IPS-NIHi7 (cell line): ENCODE measurements around the gene VSIG10L2.
A peak's percentile ranks its signal among the peaks of the same experiment; 100 is the strongest.
"Not testable (repeated sequence)": the region's sequence is repeated elsewhere in the genome, so short reads cannot be mapped to it uniquely, and the experiment has no call there.

Experiments used
- DNase-seq: peaks from one replicate; pipeline ENCODE4 v3.0.0; 2012; ENCODE audit warnings: mixed read lengths; ENCODE audit errors: extremely low spot score

VSIG10L2 gene

DNA sequence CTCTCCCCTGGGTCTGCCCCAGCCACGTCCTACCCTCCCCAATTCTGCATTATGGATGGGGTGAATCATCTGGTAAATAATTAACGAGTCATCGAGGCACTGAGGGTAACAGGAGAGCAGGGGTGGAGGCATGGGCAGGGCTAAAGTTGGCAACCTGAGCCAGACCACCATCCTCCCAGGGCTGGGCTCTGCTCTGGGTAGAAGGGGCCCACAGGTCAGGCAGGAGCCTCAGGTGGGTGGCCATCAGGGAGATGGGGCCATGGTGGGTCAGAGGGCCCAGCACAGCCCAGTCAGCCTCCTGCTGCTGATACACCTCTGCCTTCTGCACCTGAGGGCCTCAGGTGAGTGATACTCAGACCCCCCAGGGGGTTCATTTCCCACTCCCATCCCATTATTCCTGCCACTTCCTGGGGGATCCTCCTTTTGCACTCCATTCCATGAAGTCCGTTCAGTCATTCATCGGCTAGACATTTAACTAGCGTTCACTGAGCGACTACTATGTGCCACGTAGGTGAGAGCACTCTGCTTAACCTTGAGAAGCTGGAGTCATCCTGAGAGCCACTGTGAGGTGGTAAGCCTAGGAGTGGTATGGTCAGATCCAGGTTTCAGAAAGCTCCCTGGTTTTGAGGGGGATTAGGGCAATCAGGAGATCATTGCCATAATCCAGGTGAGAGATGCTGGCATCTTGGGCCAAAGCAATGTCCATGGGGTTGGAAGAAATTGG lies at the start of gene VSIG10L2:
Gene VSIG10L2, plus strand, starts transcription at position 248 of the 724 bp plus-strand sequence. Its CDS starts 12 bp downstream, at position 260.
- DNase-seq: no peak

DNA sequence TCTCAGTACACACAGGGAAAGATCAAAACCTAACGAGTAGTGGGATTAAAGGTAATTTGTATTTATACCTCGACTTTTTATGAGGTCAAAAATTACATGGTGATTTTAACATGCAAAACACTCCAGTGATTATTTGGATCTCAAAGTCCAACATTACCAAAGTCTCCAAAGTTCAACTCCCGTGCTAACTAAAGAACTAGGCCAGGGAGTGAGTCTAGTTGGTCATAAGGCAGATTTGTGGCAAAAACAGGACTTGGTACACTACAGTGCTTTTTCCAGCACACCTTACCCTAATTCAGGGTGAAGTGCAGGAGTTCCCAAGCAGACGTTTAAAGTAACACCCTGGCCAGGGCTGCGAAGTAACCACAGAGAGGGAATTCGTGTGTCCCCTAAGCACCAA lies 44.0 kb upstream of the VSIG10L2 start:
- no peak for DNase-seq

DNA sequence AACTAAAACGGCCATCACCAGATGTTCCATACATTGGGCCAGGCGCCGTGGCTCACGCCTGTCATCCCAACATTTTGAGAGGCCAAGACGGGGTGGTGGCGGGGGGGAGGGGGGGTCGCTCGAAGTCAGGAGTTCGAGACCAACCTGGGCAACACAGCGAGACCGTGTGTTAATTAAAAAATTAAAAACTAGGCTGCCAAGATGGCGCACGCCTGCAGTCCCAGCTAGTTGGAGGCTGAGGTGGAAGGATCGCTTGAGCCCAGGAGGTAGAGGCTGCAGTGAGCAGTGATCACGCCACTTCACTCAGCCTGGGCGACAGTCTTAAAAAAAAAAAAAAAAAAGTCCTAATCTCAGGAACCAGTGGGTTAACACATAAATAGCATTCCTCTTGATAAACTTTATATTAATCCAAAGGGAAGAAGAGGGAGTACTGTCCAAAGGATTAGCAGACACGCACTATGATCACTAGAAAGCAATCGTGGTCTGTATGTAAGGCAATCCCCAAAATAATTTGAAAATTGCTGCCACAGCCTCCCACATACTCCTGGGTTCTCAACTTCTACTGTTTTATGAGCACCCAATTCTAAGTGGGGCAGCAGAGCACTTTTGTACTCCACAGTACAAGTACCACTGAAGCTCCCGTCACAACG lies 43.4 kb upstream of the VSIG10L2 start:
- no peak for DNase-seq

DNA sequence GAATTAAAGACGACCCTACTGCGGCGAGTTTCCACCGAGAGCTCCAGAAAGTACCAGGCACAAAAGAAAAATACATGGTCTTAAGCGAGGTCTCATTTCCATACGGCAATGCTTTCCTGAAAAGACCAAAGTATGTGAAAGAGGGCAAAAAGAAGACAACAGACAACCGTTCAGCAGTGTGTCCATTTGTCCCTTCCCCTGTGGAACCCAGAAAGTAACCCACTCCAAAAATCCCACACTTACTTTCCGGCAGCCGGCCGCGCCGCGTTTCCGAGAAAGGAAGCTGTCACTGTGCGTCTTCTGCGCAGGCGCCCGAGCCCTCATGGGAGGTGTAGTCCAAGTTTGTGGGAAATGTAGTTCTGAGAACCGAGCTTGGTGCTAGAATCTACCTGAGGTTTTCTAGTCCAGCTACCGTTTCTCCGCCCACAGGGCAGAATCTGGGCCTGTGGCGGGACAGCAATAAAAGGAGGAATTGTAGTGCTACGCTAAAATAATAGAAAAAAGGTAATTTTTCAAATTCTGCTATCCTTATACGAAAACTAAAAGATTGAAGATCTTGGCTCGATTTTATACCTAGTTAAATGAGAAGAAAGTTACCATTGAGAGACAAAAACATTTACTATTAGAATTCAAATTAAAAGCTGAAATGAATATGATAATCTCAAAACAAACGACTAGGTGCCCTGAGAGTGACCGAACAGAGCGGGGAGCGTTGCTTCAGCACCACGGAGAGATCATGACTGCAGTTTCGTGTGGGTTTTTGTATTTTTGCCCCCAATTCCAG lies 42.7 kb upstream of the VSIG10L2 start, which contains the start of gene PUS3:
Gene PUS3, minus strand, starts transcription at position 280 of the 784 bp plus-strand sequence. CDS start 6,922 bp downstream, outside the sequence.
- peak; percentile 91 for DNase-seq

DNA sequence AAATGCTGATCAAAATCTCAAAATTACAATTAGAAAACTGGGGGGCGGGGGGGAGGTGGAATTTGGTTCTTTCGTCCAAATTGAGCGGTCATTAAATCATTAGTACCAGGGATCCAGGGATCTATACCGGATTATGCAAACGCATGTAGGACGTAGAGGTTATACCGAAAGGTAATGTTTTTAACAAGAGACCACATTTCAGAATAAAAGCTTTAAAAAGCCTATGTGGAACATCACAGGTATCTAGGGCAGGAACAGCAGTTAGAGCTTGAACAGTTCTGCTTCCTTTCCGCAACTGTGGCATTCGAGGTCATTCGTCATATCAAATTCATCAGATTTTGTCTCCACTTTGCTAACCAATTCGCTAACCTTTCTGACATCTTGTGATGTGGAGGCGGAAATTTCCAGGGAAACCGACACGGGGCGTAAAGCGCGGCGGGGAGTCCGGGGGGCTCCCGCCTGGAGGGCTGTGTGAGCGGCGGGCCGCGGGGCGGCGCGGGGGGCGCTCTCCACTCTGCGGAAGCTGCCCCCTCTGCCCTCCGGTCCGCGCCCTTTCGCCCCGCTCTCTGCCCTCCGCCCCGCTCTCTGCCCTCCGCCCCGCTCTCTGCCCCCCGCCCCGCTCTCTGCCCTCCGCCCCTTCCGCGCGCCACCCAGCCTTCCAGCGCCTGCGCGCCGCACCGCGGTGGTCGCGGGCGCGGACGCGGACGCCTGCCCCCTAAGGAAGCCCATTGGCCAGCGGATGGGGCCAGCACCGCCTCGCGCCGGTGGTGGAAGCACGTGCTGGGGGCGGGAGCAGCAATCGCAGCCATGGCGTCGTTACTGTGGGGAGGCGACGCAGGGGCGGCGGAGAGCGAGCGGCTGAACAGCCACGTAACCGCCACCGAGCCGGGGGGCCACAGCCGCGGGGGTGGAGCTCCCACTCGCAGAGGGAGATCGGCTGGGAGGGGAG lies 41.9 kb upstream of the VSIG10L2 start, which contains the start of gene DDX25:
Gene DDX25, plus strand, starts transcription at position 798 of the 949 bp plus-strand sequence. Its CDS starts 10 bp downstream, at position 808.
- peak; percentile 79 for DNase-seq

DNA sequence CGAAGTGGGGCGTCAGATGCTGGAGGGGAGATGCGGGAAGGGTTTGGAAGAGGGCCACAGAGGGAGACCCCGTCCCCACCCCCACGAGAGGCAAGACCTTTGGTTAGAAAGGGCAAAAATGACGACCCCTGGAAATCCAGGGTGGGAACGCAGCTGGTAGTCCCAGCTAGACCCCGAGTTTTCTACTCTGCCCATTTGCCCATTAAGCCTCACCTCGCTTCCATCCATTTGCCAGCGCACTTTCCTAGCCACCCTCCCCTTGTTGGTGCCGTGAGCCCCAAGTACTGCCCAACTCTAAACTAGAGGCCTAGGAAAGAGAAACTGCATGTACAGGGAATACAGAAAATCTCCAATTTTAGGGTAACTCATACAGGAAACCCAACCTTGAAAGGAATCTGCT lies 41.2 kb upstream of the VSIG10L2 start:
- no peak for DNase-seq

DNA sequence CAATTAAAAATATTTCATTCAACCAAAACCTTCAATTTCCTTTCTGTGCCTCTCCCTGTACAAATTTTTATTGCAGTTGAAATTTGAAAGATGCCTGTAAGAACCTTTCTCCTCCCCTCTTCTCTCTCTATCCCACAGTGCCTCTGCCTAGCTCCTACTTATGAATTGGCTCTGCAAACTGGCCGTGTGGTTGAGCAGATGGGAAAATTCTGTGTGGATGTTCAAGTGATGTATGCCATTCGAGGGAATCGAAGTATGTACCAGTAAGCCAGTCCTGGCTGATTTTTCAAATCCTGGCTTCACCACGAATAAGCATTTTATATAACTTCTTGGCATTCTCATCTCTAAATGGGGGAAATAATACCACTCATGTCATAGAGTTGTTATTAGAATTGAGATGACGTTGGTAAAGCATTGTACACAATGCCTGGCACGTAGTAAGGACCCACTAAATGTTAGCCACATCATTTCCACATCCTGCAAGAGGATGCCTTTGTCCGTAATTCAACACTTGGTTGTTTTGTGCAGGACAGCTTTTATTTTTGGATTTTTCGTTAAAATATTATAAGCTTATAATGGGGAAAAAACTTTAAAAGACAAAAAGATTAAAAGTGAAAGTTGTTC lies 35.5 kb upstream of the VSIG10L2 start:
- DNase-seq: no peak

DNA sequence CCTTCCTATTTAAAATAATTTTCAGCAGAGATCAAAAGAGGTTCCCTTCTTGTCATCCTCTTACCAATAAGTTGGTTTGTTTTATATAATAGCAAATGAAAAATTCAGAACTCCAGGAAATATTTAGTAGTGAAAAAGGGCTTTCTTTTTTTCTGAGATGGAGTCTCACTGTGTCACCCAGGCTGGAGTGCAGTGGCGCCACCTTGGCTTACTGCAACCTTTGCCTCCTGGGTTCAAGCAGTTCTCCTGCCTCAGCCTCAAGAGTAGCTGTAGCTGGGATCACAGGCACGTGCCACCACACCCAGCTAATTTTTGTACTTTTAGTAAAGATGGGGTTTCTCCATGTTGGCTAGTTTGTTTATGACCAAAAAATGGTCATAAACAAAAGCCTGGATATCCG lies 31.2 kb upstream of the VSIG10L2 start:
- DNase-seq: not testable (repeated sequence)

DNA sequence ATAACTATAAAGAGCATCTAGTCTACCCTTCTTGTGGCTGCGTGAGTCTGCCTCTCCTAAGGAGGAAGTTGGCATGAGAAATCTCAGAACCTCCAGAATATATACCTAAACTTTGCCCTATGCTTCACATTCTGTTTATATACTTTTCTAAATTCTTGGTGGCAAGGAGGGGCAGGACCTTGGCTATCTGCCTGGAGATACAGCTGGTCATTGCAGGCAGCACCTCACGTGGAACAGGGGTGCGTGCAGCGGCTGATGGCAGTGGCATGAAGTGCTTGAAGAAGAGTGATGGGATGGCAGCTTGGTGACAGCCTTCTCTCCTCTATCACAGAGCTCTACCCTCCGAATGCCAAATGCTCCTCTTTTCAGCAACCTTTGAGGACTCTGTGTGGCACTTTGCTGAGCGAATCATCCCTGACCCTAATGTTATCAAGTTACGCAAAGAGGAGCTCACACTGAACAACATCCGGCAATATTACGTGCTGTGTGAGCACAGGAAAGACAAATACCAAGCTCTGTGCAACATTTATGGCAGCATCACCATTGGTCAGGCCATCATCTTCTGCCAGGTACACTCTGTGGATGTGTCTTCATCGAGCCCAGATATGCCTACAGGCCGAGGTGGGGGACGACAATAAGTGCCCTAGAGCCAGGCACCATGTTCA lies 29.0 kb upstream of the VSIG10L2 start:
- no peak for DNase-seq

DNA sequence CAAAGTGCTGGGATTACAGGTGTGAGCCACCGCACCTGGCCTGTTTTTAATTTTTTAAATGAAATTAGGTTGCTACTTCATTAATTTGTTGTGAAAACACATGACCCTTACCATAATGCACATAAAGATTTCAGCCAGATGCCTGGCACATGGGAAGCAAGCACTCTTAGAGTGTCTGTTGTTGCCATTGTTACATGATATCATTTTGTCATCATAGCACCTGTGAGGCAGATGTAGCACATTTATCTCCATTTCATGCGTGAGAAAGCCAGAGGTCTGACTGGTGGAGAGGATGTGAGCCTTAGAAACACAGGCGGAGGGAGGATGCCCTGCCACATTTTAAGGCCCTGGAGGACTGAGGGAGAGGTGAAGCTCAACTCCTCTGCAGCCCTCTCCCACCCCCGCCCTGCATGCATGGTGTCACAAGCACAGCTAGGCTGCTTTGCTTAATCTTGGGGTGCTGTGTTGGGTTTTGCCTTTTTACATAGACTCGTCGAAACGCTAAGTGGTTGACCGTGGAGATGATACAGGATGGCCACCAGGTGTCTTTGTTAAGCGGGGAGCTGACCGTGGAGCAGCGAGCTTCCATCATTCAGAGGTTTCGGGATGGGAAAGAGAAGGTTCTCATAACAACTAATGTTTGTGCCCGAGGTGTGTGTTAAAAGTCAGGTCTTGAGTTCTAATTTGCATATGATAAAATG lies 27.6 kb upstream of the VSIG10L2 start:
- no peak for DNase-seq

- DNase-seq: no peak
These were observed 24.8 kb upstream of the VSIG10L2 start for GRCh38 chr11:125921042-125921441.

- no peak for DNase-seq
These were observed 23.7 kb upstream of the VSIG10L2 start for GRCh38 chr11:125922156-125922555.

DNA sequence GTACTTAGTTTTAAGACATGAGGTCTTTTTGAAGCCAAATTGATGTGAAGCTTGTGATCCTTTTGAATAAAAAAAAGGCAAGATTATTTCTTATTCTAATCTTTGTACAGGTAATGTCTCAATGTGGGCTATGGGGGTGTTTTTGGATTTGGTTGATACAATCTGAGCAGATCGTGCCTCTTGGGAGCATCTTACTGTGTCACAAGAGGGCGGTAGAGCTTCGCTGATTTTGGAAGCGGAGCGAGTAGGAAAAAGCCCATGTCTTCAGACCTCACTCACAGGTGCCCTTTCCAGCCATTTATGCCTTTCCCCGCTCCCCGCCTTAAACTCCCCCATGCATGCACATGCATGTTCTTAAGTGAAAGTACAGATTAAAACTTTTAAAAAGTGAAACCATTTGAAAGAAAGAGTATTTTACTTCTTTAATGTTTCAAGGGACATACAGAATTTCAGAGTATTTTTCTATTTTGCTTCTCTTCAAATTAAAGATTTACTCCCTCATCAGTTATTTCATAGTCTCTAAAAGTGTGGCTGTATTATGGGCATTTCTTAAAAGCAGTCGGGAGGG lies 22.7 kb upstream of the VSIG10L2 start:
- DNase-seq: peak; percentile 78

DNA sequence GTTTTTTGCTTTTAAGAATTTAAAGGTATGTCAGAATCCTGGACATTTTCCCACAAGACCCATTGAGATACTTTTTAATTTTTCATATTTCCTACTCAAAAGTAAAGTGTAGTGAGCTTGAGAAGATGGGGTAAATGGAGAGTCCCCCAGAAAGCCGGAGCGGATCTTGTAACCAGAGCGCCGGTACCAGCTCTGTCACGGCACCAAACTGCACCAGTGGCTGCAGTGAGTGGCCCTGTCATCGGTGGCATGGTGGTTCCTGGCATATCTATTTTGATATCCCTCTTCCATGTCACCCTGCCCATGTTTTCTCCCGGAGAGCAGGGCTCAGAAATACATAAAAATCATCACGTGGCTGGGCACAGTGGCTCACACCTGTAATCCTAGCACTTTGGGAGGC lies 22.2 kb upstream of the VSIG10L2 start:
- DNase-seq: no peak

DNA sequence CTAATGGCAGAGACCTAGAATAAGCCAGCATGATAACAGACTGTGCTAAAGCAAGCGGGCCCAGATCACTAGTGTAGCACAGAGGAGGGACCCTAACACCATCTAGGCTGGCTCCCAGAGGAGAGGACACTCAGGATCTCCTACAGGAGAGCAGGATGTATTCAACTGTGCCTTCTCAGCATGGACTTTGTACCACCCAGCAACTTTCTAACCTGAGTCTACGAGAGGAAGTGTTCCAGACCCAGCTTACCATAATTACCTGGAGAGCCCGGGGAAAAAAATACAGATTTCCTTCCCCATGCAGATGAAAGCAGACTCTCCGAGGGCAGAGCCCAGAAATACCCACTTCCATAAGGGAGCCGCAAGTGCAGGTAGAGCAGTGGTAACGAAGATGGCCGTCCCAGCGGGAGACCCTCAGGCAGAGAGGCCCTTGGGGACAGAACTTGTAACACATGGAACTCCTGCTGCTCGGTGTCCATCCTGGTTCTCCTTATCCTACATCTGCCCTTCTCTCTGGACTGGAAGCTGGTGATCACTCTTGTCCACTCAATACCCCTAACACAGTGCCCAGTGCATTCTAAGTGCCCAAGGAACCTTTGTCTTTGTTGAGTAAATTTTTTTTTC lies 21.3 kb upstream of the VSIG10L2 start:
- DNase-seq: no peak

GRCh38 chr11:125925247-125925740 lies 20.6 kb upstream of the VSIG10L2 start:
- DNase-seq: no peak

DNA sequence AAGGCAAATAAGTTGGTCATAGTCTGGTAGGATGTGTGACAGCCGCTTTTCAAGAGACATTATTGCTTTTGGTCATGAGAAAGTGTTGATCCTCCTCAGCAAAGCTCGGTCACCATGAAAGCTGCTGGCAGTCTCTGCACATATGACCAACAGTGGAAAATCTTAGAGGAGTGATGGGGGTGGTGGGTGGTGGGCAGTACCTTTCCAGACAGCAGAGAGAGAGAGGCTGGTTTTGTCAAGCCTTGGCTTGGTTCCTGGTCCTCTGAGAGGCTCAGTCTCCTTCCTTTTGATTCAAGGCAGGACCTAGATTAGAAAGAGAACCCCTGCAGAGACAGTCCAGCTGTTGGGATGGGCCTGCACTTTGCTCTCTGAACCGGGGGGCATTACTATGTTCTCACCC lies 20.0 kb upstream of the VSIG10L2 start:
- DNase-seq: no peak

DNA sequence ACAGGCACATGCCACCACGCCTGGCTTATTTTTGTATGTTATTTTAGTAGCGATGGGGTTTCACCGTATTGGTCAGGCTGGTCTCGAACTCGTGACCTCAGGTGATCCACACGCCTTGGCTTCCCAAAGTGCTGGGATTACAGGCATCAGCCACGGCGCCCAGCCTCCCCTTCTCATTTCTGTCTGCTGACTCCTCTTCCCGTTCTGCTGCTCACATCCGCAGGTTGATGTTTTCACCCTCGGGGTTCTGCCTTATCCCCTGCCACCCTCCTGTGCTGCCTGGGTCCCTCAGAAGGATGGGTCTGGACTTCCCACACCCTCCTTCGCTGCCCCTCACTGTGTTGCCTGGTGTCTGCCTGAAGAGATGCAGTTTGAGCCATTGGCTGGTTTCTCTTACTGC lies 19.2 kb upstream of the VSIG10L2 start:
- DNase-seq: no peak
